NCI-H345 treated with DMSO at 0.1 percent for 48 hours (cell line): ENCODE measurements around the gene SLCO1A2.

Experiments
- DNase-seq: peaks from one replicate; lab custom pipeline; 2025; ENCODE audit not compliant: unreplicated experiment; lab: John Stamatoyannopoulos, UW

SLCO1A2 gene

GRCh38 chr12:21220266-21220665 lies 114.5 kb downstream of the SLCO1A2 start:
- no peak for DNase-seq

GRCh38 chr12:21219206-21219605 lies 115.5 kb downstream of the SLCO1A2 start:
- no peak for DNase-seq
